Measurements from ENCODE around the gene BAG1.

BAG1 gene

GRCh38 chr9:33241298-33241697 is 23.2 kb downstream of the BAG1 start:
- Histone ChIP-seq H3K9me3 (ENCODE audit: control insufficient read depth, low read length) (no peaks in the 10 kb centered on the region), H3K4me3 (ENCODE audit: low read length) (no peak overlapping the region), H3K9ac (ENCODE audit: low read length) (no peak overlapping the region), H3K36me3 (ENCODE audit: control insufficient read depth, insufficient read depth, low read length, severe bottlenecking) (no peaks in the 10 kb centered on the region), H3K27me3 (replicated peaks; ENCODE audit: control insufficient read depth, insufficient read depth, low read length) (peaks cover 5% of the 10 kb centered on the region), H3K4me1 (ENCODE audit: control insufficient read depth, insufficient read depth, low read length) (no peaks in the 10 kb centered on the region)
- DNase-seq (ENCODE audit: low read depth) = no peak

- Histone ChIP-seq H3K9me3 (ENCODE audit: control insufficient read depth, low read length) (no peaks in the 10 kb centered on the region), H3K36me3 (ENCODE audit: control insufficient read depth, insufficient read depth, low read length, severe bottlenecking) (no peaks in the 10 kb centered on the region), H3K27me3 (replicated peaks; ENCODE audit: control insufficient read depth, insufficient read depth, low read length) (peaks cover 5% of the 10 kb centered on the region), H3K9ac (ENCODE audit: low read length) (no peak within 1 kb of the TSS), H3K4me3 (ENCODE audit: low read length) (no peak within 1 kb of the TSS), H3K4me1 (ENCODE audit: control insufficient read depth, insufficient read depth, low read length) (no peaks in the 10 kb centered on the region)
- DNase-seq (ENCODE audit: low read depth) = no peak
These were observed 24.6 kb downstream of the BAG1 start, which contains the start of gene SPINK4 for GRCh38 chr9:33239921-33240320. TSS of gene SPINK4 (plus strand) at chr9:33240167. CDS start at chr9:33240209, 42 bp downstream.

- no peak overlapping the region for H3K9ac ChIP-seq (ENCODE audit: low read length)
- H3K4me3 ChIP-seq (ENCODE audit: low read length) = no peak overlapping the region
- peaks cover 3% of the 10 kb centered on the region for H3K27me3 ChIP-seq (replicated peaks; ENCODE audit: control insufficient read depth, insufficient read depth, low read length)
- H3K9me3 ChIP-seq (ENCODE audit: control insufficient read depth, low read length) = no peaks in the 10 kb centered on the region
- DNase-seq (ENCODE audit: low read depth) = no peak
- no peaks in the 10 kb centered on the region for H3K4me1 ChIP-seq (ENCODE audit: control insufficient read depth, insufficient read depth, low read length)
- H3K36me3 ChIP-seq (ENCODE audit: control insufficient read depth, insufficient read depth, low read length, severe bottlenecking) = no peaks in the 10 kb centered on the region
These were observed 27.9 kb downstream of the BAG1 start for GRCh38 chr9:33236571-33236970.

- Histone ChIP-seq H3K36me3 (ENCODE audit: control insufficient read depth, insufficient read depth, low read length, severe bottlenecking) (no peaks in the 10 kb centered on the region), H3K4me3 (ENCODE audit: low read length) (no peak overlapping the region), H3K9me3 (ENCODE audit: control insufficient read depth, low read length) (no peaks in the 10 kb centered on the region), H3K4me1 (ENCODE audit: control insufficient read depth, insufficient read depth, low read length) (no peaks in the 10 kb centered on the region), H3K27me3 (replicated peaks; ENCODE audit: control insufficient read depth, insufficient read depth, low read length) (peaks cover 3% of the 10 kb centered on the region), H3K9ac (ENCODE audit: low read length) (no peak overlapping the region)
- DNase-seq (ENCODE audit: low read depth) = peak; percentile 7
These were observed 29.7 kb downstream of the BAG1 start for GRCh38 chr9:33234511-33235467.

GRCh38 chr9:33233626-33234342 is 30.7 kb downstream of the BAG1 start:
- no peaks in the 10 kb centered on the region for H3K4me1 ChIP-seq (ENCODE audit: control insufficient read depth, insufficient read depth, low read length)
- H3K4me3 ChIP-seq (ENCODE audit: low read length) = no peak overlapping the region
- peak; percentile 76 for DNase-seq (ENCODE audit: low read depth)
- H3K36me3 ChIP-seq (ENCODE audit: control insufficient read depth, insufficient read depth, low read length, severe bottlenecking) = no peaks in the 10 kb centered on the region
- peaks cover 3% of the 10 kb centered on the region for H3K27me3 ChIP-seq (replicated peaks; ENCODE audit: control insufficient read depth, insufficient read depth, low read length)
- H3K9ac ChIP-seq (ENCODE audit: low read length) = no peak overlapping the region
- H3K9me3 ChIP-seq (ENCODE audit: control insufficient read depth, low read length) = no peaks in the 10 kb centered on the region

GRCh38 chr9:33232815-33233214 is 31.7 kb downstream of the BAG1 start:
- Histone ChIP-seq H3K27me3 (replicated peaks; ENCODE audit: control insufficient read depth, insufficient read depth, low read length) (peaks cover 3% of the 10 kb centered on the region), H3K4me1 (ENCODE audit: control insufficient read depth, insufficient read depth, low read length) (no peaks in the 10 kb centered on the region), H3K9me3 (ENCODE audit: control insufficient read depth, low read length) (no peaks in the 10 kb centered on the region), H3K36me3 (ENCODE audit: control insufficient read depth, insufficient read depth, low read length, severe bottlenecking) (no peaks in the 10 kb centered on the region), H3K9ac (ENCODE audit: low read length) (no peak overlapping the region), H3K4me3 (ENCODE audit: low read length) (no peak overlapping the region)
- no peak for DNase-seq (ENCODE audit: low read depth)

- Histone ChIP-seq H3K4me3 (ENCODE audit: low read length) (no peak overlapping the region), H3K27me3 (replicated peaks; ENCODE audit: control insufficient read depth, insufficient read depth, low read length) (peaks cover 3% of the 10 kb centered on the region), H3K9ac (ENCODE audit: low read length) (no peak overlapping the region), H3K9me3 (ENCODE audit: control insufficient read depth, low read length) (no peaks in the 10 kb centered on the region), H3K36me3 (ENCODE audit: control insufficient read depth, insufficient read depth, low read length, severe bottlenecking) (no peaks in the 10 kb centered on the region), H3K4me1 (ENCODE audit: control insufficient read depth, insufficient read depth, low read length) (no peaks in the 10 kb centered on the region)
- no peak for DNase-seq (ENCODE audit: low read depth)
These were observed 32.9 kb downstream of the BAG1 start for GRCh38 chr9:33231623-33231942.

GRCh38 chr9:33230756-33231622 is 33.5 kb downstream of the BAG1 start:
- Histone ChIP-seq H3K9me3 (ENCODE audit: control insufficient read depth, low read length) (no peaks in the 10 kb centered on the region), H3K4me1 (ENCODE audit: control insufficient read depth, insufficient read depth, low read length) (no peaks in the 10 kb centered on the region), H3K27me3 (replicated peaks; ENCODE audit: control insufficient read depth, insufficient read depth, low read length) (peaks cover 3% of the 10 kb centered on the region)

GRCh38 chr9:33229359-33230114 is 35.0 kb downstream of the BAG1 start:
- H3K9me3 ChIP-seq (ENCODE audit: control insufficient read depth, low read length) = no peaks in the 10 kb centered on the region
- DNase-seq (ENCODE audit: low read depth) = no peak
- no peak overlapping the region for H3K9ac ChIP-seq (ENCODE audit: low read length)
- H3K4me3 ChIP-seq (ENCODE audit: low read length) = no peak overlapping the region
- no peaks in the 10 kb centered on the region for H3K36me3 ChIP-seq (ENCODE audit: control insufficient read depth, insufficient read depth, low read length, severe bottlenecking)
- H3K27me3 ChIP-seq (replicated peaks; ENCODE audit: control insufficient read depth, insufficient read depth, low read length) = peaks cover 3% of the 10 kb centered on the region
- H3K4me1 ChIP-seq (ENCODE audit: control insufficient read depth, insufficient read depth, low read length) = peaks cover 7% of the 10 kb centered on the region

More at GRCh38 chr9:33230756-33231622, 33.5 kb downstream of the BAG1 start:
- Histone ChIP-seq H3K4me3 (ENCODE audit: low read length) (no peak overlapping the region), H3K9ac (ENCODE audit: low read length) (no peak overlapping the region), H3K36me3 (ENCODE audit: control insufficient read depth, insufficient read depth, low read length, severe bottlenecking) (no peaks in the 10 kb centered on the region)
- DNase-seq (ENCODE audit: low read depth) = no peak

GRCh38 chr9:33228606-33229005 is 35.9 kb downstream of the BAG1 start:
- Histone ChIP-seq H3K9ac (ENCODE audit: low read length) (no peak overlapping the region), H3K4me1 (ENCODE audit: control insufficient read depth, insufficient read depth, low read length) (peaks cover 7% of the 10 kb centered on the region), H3K9me3 (ENCODE audit: control insufficient read depth, low read length) (no peaks in the 10 kb centered on the region), H3K36me3 (ENCODE audit: control insufficient read depth, insufficient read depth, low read length, severe bottlenecking) (no peaks in the 10 kb centered on the region), H3K27me3 (replicated peaks; ENCODE audit: control insufficient read depth, insufficient read depth, low read length) (peaks cover 3% of the 10 kb centered on the region), H3K4me3 (ENCODE audit: low read length) (no peak overlapping the region)
- DNase-seq (ENCODE audit: low read depth) = no peak

All from adipocyte (in vitro differentiated cells).